GM12878 (cell line): ENCODE data around the gene DACH1. TPM values are rescaled to one million over a fixed set of nuclear protein-coding genes. Genes with fewer than 3 reads are reported as not detected.

Experiments
- ATAC-seq: fragments of 200-7000 bp; cut with Tn5 transposase; 3 replicates; pipeline ENCODE4 v1.9.1; 2020; ENCODE audit warnings: mild to moderate bottlenecking, moderate library complexity
- BruUV-seq: library from RNA; stranded (reverse); fragments of 400-500 nt; replicated peaks from 2 replicates; lab custom pipeline; 2021; lab: Mats Ljungman, UMichigan
- CTCF ChIA-PET: fragments of 300-600 bp; sonication (Branson Sonifier 250); formaldehyde crosslinking; extraction: SDS; loops from one replicate; lab custom pipeline; 2021; ENCODE audit warnings: inconsistent platforms; lab: Yijun Ruan, JAX
- POLR2A ChIA-PET: fragments of 350-600 bp; formaldehyde crosslinking; extraction: SDS; loops from one replicate; lab custom pipeline; 2021; ENCODE audit warnings: inconsistent platforms; lab: Charles Lee
- RAD21 ChIA-PET: fragments of 300-600 bp; sonication (Branson Sonifier 250); formaldehyde crosslinking; loops from one replicate; lab custom pipeline; 2023; ENCODE audit warnings: antibody characterized with exemption; ENCODE audit not compliant: unreplicated experiment; lab: Charles Lee
- SMC1A ChIA-PET: fragments of 300-600 bp; sonication (Branson Sonifier 250); formaldehyde crosslinking; loops from one replicate; lab custom pipeline; 2023; ENCODE audit not compliant: unreplicated experiment, uncharacterized antibody; lab: Charles Lee
- DNase-seq: peaks from one replicate; pipeline ENCODE4 v3.0.0-alpha.2; 2011; ENCODE audit warnings: low read depth, low spot score
- FAIRE-seq: peaks from 3 replicates; lab custom pipeline; 2011; peaks lifted over from hg19 to GRCh38; lab: Jason Lieb, UNC
- H2AFZ ChIP-seq: 2 replicates; pipeline ENCODE4 v1.6.0; 2011; ENCODE audit warnings: low read depth, low read length, control low read depth; ENCODE audit not compliant: control insufficient read depth
- H3K27ac ChIP-seq: 2 replicates; pipeline ENCODE4 v1.5.1; 2011; ENCODE audit warnings: control low read depth; ENCODE audit not compliant: control insufficient read depth, insufficient read depth
- H3K27me3 ChIP-seq, 2 experiments: replicated peaks in 1 of 2; 2 replicates each; pipeline versions ENCODE4 v1.6.0 to v1.6.1; 2011; ENCODE audit warnings: low read length in 1 of 2; ENCODE audit not compliant: control insufficient read depth in 2 of 2, insufficient read depth in 2 of 2
- H3K36me3 ChIP-seq, 2 experiments: 2 replicates each; pipeline ENCODE4 v1.5.1; 2011; ENCODE audit warnings: low read length in 1 of 2; ENCODE audit not compliant: control insufficient read depth in 2 of 2, insufficient read depth in 2 of 2
- H3K4me1 ChIP-seq: 2 replicates; pipeline ENCODE4 v1.6.1; 2011; ENCODE audit warnings: mild to moderate bottlenecking, low read length, moderate library complexity, mixed read lengths; ENCODE audit not compliant: control insufficient read depth, insufficient read depth
- H3K4me2 ChIP-seq: 2 replicates; pipeline ENCODE4 v1.6.0; 2011; ENCODE audit warnings: control low read depth; ENCODE audit not compliant: control insufficient read depth, insufficient read depth
- H3K4me3 ChIP-seq: fragments of 200-600 bp; sonication (generic); 2 replicates; pipeline ENCODE4 v1.5.1; 2016
- H3K79me2 ChIP-seq: 2 replicates; pipeline ENCODE4 v1.6.0; 2011; ENCODE audit warnings: low read length; ENCODE audit not compliant: control insufficient read depth, insufficient read depth
- H3K9ac ChIP-seq: 2 replicates; pipeline ENCODE4 v1.8.0; 2011; ENCODE audit warnings: low read length, control low read depth, mixed read lengths; ENCODE audit not compliant: control insufficient read depth, insufficient read depth
- H3K9me3 ChIP-seq: replicated peaks from 3 replicates; pipeline ENCODE4 v1.5.1; 2011; ENCODE audit warnings: mild to moderate bottlenecking, low read length; ENCODE audit not compliant: control insufficient read depth, insufficient read depth
- H4K20me1 ChIP-seq: 2 replicates; pipeline ENCODE4 v1.6.0; 2011; ENCODE audit not compliant: control insufficient read depth, insufficient read depth
- BCL3 ChIP-seq: IDR thresholded peaks from 2 replicates; pipeline ENCODE4 v1.6.1; 2011; ENCODE audit warnings: borderline replicate concordance, low read depth, mild to moderate bottlenecking, moderate library complexity, low read length; ENCODE audit not compliant: insufficient read depth, poor library complexity, severe bottlenecking
- CHD2 ChIP-seq: IDR thresholded peaks from 2 replicates; pipeline ENCODE4 v1.6.1; 2011; ENCODE audit warnings: low read depth, low read length, improper control_type of control experiment, borderline replicate concordance
- EZH2 ChIP-seq: IDR thresholded peaks from 2 replicates; pipeline ENCODE4 v1.6.1; 2012; ENCODE audit warnings: low read depth, mild to moderate bottlenecking, control low read depth, inconsistent platforms, low read length, borderline replicate concordance; ENCODE audit not compliant: control insufficient read depth
- HDAC2 ChIP-seq: fragments of 200-600 bp; sonication (generic); IDR thresholded peaks from 2 replicates; pipeline ENCODE4 v1.6.1; 2017
- HDAC6 ChIP-seq: fragments of 200-600 bp; sonication (generic); IDR thresholded peaks from one replicate; pipeline ENCODE4 v1.8.0; 2017; ENCODE audit warnings: antibody characterized with exemption; ENCODE audit not compliant: unreplicated experiment
- MAX ChIP-seq: IDR thresholded peaks from 2 replicates; pipeline ENCODE4 v1.6.1; 2012; ENCODE audit warnings: low read depth, low read length, improper control_type of control experiment
- NR2C2 ChIP-seq: IDR thresholded peaks from 2 replicates; pipeline ENCODE4 v1.6.1; 2011; ENCODE audit warnings: borderline replicate concordance, low read depth; ENCODE audit not compliant: control insufficient read depth, insufficient read length
- RELA ChIP-seq: fragments of 450-650 bp; IDR thresholded peaks from 2 replicates; pipeline ENCODE4 v1.8.0; 2014; ENCODE audit warnings: borderline replicate concordance; ENCODE audit not compliant: partially characterized antibody
- RELB ChIP-seq: fragments of 450-650 bp; IDR thresholded peaks from 2 replicates; pipeline ENCODE4 v1.6.1; 2017; ENCODE audit warnings: low read depth, mild to moderate bottlenecking, moderate library complexity
- SREBF1 ChIP-seq: IDR thresholded peaks from 2 replicates; pipeline ENCODE4 v1.6.1; 2012; ENCODE audit warnings: mild to moderate bottlenecking, low read length
- STAT3 ChIP-seq: IDR thresholded peaks from 2 replicates; pipeline ENCODE4 v1.6.1; 2011; ENCODE audit warnings: low read depth, low read length, improper control_type of control experiment
- YY1 ChIP-seq: IDR thresholded peaks from 2 replicates; pipeline ENCODE4 v1.6.1; 2011; ENCODE audit warnings: low read depth, mild to moderate bottlenecking, low read length
- ZBTB4 ChIP-seq: fragments of 450-650 bp; formaldehyde crosslinking; IDR thresholded peaks from 2 replicates; pipeline ENCODE4 v1.4.0; 2022; ENCODE audit warnings: mild to moderate bottlenecking, moderate library complexity
- ZNF207 ChIP-seq: fragments of 450-650 bp; IDR thresholded peaks from 2 replicates; pipeline ENCODE4 v1.6.1; 2014; ENCODE audit warnings: antibody characterized with exemption, mild to moderate bottlenecking, borderline replicate concordance
- WGBS: methylation state at CpG from one replicate; pipeline ENCODE4 v1.1.6; 2016; ENCODE audit warnings: low lambda C conversion rate; ENCODE audit not compliant: insufficient replicate concordance, insufficient coverage; ENCODE audit errors: missing lambda C conversion rate; 5-methylcytosine and 5-hydroxymethylcytosine counted together
- in situ Hi-C: fragments of 300-500 bp; cut with MboI; formaldehyde crosslinking; loops from 9 replicates; pipeline ENCODE4 v1.14.3; 2018; ENCODE audit warnings: mixed read lengths
- intact Hi-C: fragments of 100-400 bp; cut with micrococcal nuclease; formaldehyde crosslinking; loops from one replicate; pipeline ENCODE4 v1.14.2; 2022; ENCODE audit not compliant: unreplicated experiment
- polyA plus RNA-seq, 11 experiments: library from polyadenylated mRNA; depleted of rRNA in 4 of 11; unstranded in 6 of 11; stranded (reverse) in 5 of 11; fragments of >200 nt; fragmentation: Nextera tagmentation in 4 of 11; fragmentation: Illumina TruSeq in 1 of 11; extraction: Ambion mirVana in 4 of 11; extraction: Trizol in 1 of 11; gene quantifications; 1 replicate in 1 of 11; 2 replicates in 10 of 11; pipeline versions ENCODE4 v1.2.1 to v1.2.3, GENCODE V29; 2011 to 2016; ENCODE audit warnings: inconsistent platforms in 2 of 11, missing spikeins in 2 of 11, low read depth in 1 of 11
- total RNA-seq, 4 experiments: library from RNA; depleted of rRNA in 3 of 4; stranded (reverse); fragments of >200 nt in 3 of 4; fragmentation: Illumina TruSeq in 1 of 4; extraction: Trizol in 1 of 4; gene quantifications; 2 replicates each; pipeline versions ENCODE4 v1.2.1 to v1.2.3, GENCODE V29; 2013 to 2021

DACH1 gene
- total and polyA plus RNA-seq, 10 of the 15 experiments (the other 5 are each of a cell fraction or from before 2014, with no cell fraction given): 0.05 TPM; not detected in 9

- Histone ChIP-seq H4K20me1 (no peaks in the 10 kb centered on the region), H3K9ac (no peak overlapping the region), H2AFZ (no peak overlapping the region), H3K27me3 (no peaks in the 10 kb centered on the region), H3K4me1 (no peaks in the 10 kb centered on the region), H3K36me3 (no peaks in the 10 kb centered on the region), H3K9me3 (no peaks in the 10 kb centered on the region), H3K4me2 (no peak overlapping the region), H3K4me3 (no peak overlapping the region), H3K79me2 (no peaks in the 10 kb centered on the region), H3K27ac (no peak overlapping the region)
- in situ Hi-C loops: no loop called here
- intact Hi-C loops: loop anchor here (10.0 kb wide), 1 partner anchor 55 kb away; no protein-coding TSS in a partner anchor
- no peak for DNase-seq
- POLR2A ChIA-PET: no interaction called here
- RAD21 ChIA-PET: no interaction called here
- SMC1A ChIA-PET: no interaction called here
- no peak for FAIRE-seq
- 26% methylated on average over 5 of the region's 5 CpGs for WGBS
- no TSS peak for BruUV-seq
- ATAC-seq: no peak
- CTCF ChIA-PET: no interaction called here
- TF ChIP-seq STAT3: no peak
- no peak for TF ChIP-seq MAX
- no peak for TF ChIP-seq SREBF1
- TF ChIP-seq NR2C2: no peak
- TF ChIP-seq ZBTB4 (CRISPR knock-in tag): no peak
- no peak for TF ChIP-seq EZH2
- no peak for TF ChIP-seq RELB
- no peak for TF ChIP-seq CHD2
- TF ChIP-seq HDAC6: no peak
- TF ChIP-seq HDAC2: no peak
- no peak for TF ChIP-seq RELA
- TF ChIP-seq YY1: no peak
- TF ChIP-seq ZNF207: no peak
- no peak for TF ChIP-seq BCL3
Measured at GRCh38 chr13:71789693-71790329, 77.2 kb downstream of the DACH1 start.
